ENCODE results near the gene ST3GAL3. TPM values are rescaled to one million over a fixed set of nuclear protein-coding genes. Genes with fewer than 3 reads are reported as not detected.

The ST3GAL3 gene
- polyA plus RNA-seq, 2 of the 4 experiments (the other 2 are of a cell fraction): 2.5 to 4.0 TPM

DNA sequence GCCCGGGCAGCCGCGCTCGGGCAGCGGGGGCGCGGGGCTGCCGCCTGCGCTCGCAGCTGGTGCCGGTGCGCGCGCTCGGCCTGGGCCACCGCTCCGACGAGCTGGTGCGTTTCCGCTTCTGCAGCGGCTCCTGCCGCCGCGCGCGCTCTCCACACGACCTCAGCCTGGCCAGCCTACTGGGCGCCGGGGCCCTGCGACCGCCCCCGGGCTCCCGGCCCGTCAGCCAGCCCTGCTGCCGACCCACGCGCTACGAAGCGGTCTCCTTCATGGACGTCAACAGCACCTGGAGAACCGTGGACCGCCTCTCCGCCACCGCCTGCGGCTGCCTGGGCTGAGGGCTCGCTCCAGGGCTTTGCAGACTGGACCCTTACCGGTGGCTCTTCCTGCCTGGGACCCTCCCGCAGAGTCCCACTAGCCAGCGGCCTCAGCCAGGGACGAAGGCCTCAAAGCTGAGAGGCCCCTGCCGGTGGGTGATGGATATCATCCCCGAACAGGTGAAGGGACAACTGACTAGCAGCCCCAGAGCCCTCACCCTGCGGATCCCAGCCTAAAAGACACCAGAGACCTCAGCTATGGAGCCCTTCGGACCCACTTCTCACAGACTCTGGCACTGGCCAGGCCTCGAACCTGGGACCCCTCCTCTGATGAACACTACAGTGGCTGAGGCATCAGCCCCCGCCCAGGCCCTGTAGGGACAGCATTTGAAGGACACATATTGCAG lies 229.3 kb downstream of the ST3GAL3 start:
- Histone ChIP-seq H3K4me3 (no peak overlapping the region), H3K4me2 (peak overlapping the region; percentile 55), H3K9me3 (no peaks in the 10 kb centered on the region), H3K4me1 (peaks cover 40% of the 10 kb centered on the region), H3K27ac (peak overlapping the region; percentile 64 to 83; a peak in 5 of 6 replicates)
- ATAC-seq (no peak), FAIRE-seq (no peak), DNase-seq (ENCODE audit: low read depth in 1 of 2, low spot score in 1 of 2) (no peak)
- ChIA-PET POLR2A (no interaction called here), CTCF (interaction anchor here (1.8 to 16.9 kb wide), 4 partner anchors 9 to 172 kb away, joined by 5 to 243 read pairs (median 18); partner anchors contain the start of gene IPO13)
- WGBS (ENCODE audit: missing lambda C conversion rate): 96% methylated on average over 30 of the region's 56 CpGs
- no peak for TF ChIP-seq MAFK (IDR thresholded peaks at IDR 0.05; ENCODE audit: partially characterized antibody)
- no peak for TF ChIP-seq EHF (CRISPR knock-in tag; IDR thresholded peaks at IDR 0.05)
- no peak for TF ChIP-seq SMC3 (IDR thresholded peaks at IDR 0.05)
- TF ChIP-seq ZNF302 (CRISPR knock-in tag; IDR thresholded peaks at IDR 0.05): no peak
- TF ChIP-seq, protein P1, sequence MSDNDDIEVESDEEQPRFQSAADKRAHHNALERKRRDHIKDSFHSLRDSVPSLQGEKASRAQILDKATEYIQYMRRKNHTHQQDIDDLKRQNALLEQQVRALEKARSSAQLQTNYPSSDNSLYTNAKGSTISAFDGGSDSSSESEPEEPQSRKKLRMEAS (IDR thresholded peaks at IDR 0.05): no peak
- TF ChIP-seq CBX2 (IDR thresholded peaks at IDR 0.05; ENCODE audit: borderline replicate concordance, low read depth): no peak
- TF ChIP-seq HMGXB4 (CRISPR knock-in tag; IDR thresholded peaks at IDR 0.05; ENCODE audit: borderline replicate concordance): no peak
- no peak for TF ChIP-seq MYC (IDR thresholded peaks at IDR 0.05; ENCODE audit: borderline replicate concordance, low read length)
- no peak for TF ChIP-seq HEYL (CRISPR knock-in tag; IDR thresholded peaks at IDR 0.05)
- TF ChIP-seq ZSCAN20 (CRISPR knock-in tag; IDR thresholded peaks at IDR 0.05): no peak
- TF ChIP-seq, protein P2, sequence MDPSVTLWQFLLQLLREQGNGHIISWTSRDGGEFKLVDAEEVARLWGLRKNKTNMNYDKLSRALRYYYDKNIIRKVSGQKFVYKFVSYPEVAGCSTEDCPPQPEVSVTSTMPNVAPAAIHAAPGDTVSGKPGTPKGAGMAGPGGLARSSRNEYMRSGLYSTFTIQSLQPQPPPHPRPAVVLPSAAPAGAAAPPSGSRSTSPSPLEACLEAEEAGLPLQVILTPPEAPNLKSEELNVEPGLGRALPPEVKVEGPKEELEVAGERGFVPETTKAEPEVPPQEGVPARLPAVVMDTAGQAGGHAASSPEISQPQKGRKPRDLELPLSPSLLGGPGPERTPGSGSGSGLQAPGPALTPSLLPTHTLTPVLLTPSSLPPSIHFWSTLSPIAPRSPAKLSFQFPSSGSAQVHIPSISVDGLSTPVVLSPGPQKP (IDR thresholded peaks at IDR 0.05; ENCODE audit: low read depth, low read length): no peak
- TF ChIP-seq ZC3H11A (IDR thresholded peaks at IDR 0.05): no peak
- TF ChIP-seq NFE2L2 (conservative IDR thresholded peaks at IDR 0.05; ENCODE audit: low read length): no peak
- TF ChIP-seq HDAC2 (IDR thresholded peaks at IDR 0.05): no peak
- no peak for TF ChIP-seq CHD2 (IDR thresholded peaks at IDR 0.05; ENCODE audit: low read length, partially characterized antibody)
- no peak for TF ChIP-seq MAZ (IDR thresholded peaks at IDR 0.05; ENCODE audit: borderline replicate concordance, low read depth, low read length)
- no peak for TF ChIP-seq RARB (CRISPR knock-in tag; IDR thresholded peaks at IDR 0.05)
- TF ChIP-seq HES2 (IDR thresholded peaks at IDR 0.05): no peak
- TF ChIP-seq PBX3 (IDR thresholded peaks at IDR 0.05): no peak
- no peak for TF ChIP-seq SREBF2 (IDR thresholded peaks at IDR 0.05)

GRCh38 chr1:43937179-43937865 lies 230.0 kb downstream of the ST3GAL3 start:
- H3K27ac ChIP-seq: peak overlapping the region; percentile 64 to 83
- H3K4me2 ChIP-seq: peak overlapping the region; percentile 55
- WGBS (ENCODE audit: missing lambda C conversion rate): 40% methylated on average over 7 of the region's 8 CpGs
- ATAC-seq (no peak), DNase-seq (ENCODE audit: low read depth in 1 of 2, low spot score in 1 of 2) (peak in 1 of 2 experiments; percentile 27), FAIRE-seq (no peak)
- H3K4me1 ChIP-seq: peaks cover 39% of the 10 kb centered on the region
- POLR2A ChIA-PET: no interaction called here
- CTCF ChIA-PET: interaction anchor here (1.8 to 16.9 kb wide), 3 partner anchors 8 to 172 kb away, joined by 5 to 243 read pairs (median 6); no protein-coding TSS in a partner anchor
- no peaks in the 10 kb centered on the region for H3K9me3 ChIP-seq
- TF ChIP-seq HDAC2 (IDR thresholded peaks at IDR 0.05) (no peak), MAFK (IDR thresholded peaks at IDR 0.05; ENCODE audit: partially characterized antibody) (peak; percentile 60)
- no peak overlapping the region for H3K4me3 ChIP-seq
